HUES64 (cell line): Measurements from ENCODE around the gene B3GAT1.

Experiments
- H3K27ac ChIP-seq: 2 replicates; pipeline ENCODE4 v1.7.0; 2013; ENCODE audit warnings: low read depth, low read length, inconsistent platforms
- H3K27me3 ChIP-seq: 2 replicates; pipeline ENCODE4 v1.6.1; 2013; ENCODE audit warnings: mild to moderate bottlenecking, low read length; ENCODE audit not compliant: insufficient read depth
- H3K36me3 ChIP-seq: 2 replicates; pipeline ENCODE4 v1.6.1; 2013; ENCODE audit warnings: mild to moderate bottlenecking, low read length; ENCODE audit not compliant: insufficient read depth
- H3K4me1 ChIP-seq: 2 replicates; pipeline ENCODE4 v1.6.1; 2013; ENCODE audit warnings: mild to moderate bottlenecking, low read length, moderate library complexity; ENCODE audit not compliant: insufficient read depth
- H3K4me3 ChIP-seq: 2 replicates; pipeline ENCODE4 v1.5.1; 2013; ENCODE audit warnings: mild to moderate bottlenecking, low read length, moderate library complexity
- H3K9ac ChIP-seq: 2 replicates; pipeline ENCODE4 v1.6.1; 2013; ENCODE audit warnings: mild to moderate bottlenecking, low read depth, low read length
- H3K9me3 ChIP-seq: 2 replicates; pipeline ENCODE4 v1.6.1; 2013; ENCODE audit warnings: low read depth, low read length; ENCODE audit not compliant: insufficient read depth
- WGBS: fragments of 150-250, 120-280 bp; methylation state at CpG from one replicate; pipeline ENCODE4 v1.1.7; 2013; ENCODE audit warnings: missing lambda C conversion rate; 5-methylcytosine and 5-hydroxymethylcytosine counted together

B3GAT1 gene

DNA sequence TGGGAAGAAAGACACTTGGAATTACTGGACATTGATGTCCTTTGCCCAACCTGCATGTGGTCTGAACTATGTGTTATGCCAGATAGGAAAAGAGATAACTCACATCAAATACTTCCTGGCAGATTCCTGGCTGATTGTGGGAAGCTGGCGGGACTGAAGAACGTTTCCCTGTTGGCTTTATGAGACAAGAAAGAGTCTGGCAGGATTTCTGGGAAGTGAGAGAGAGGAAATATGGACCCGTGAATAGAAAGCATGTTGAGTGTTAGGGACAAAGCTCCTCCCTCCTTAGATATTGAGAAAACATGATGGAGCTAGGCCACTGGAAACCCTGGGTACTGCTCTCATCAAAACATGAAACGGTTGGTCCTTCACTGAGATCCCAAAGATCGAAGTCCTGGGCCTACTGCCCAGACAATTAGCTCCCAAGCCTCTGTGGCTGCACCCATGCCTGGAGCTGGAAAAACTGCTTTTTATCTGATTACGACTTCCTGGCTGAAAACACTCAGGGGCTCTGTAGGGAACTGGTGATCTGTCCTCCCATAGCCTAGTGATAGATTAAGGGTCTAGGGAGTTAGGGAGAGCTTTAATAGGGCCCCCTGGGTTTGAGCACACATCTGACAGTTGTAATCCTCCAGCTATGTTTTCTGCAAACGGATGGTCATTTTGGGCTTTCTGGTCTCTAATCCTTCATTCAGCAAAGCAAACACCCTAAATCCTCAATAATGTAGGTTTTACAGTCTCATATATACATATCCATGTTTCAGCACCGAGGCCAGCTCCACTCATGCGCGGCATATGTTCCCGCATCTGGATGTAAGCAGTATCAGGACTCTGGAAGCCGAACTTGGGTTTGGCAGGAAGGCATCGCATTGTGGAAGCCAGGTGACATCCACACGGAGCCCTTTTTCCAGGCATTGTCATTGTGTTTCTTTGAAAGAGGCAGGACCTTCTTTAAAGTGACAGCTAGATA, 6.1 kb upstream of the B3GAT1 start:
- H3K9ac ChIP-seq, result no peak overlapping the region
- peaks cover 15% of the 10 kb centered on the region for H3K27me3 ChIP-seq
- no peaks in the 10 kb centered on the region for H3K9me3 ChIP-seq
- H3K4me1 ChIP-seq, result peaks cover 22% of the 10 kb centered on the region
- 81% methylated on average over 14 of the region's 14 CpGs for WGBS
- no peaks in the 10 kb centered on the region for H3K36me3 ChIP-seq
- no peak overlapping the region for H3K4me3 ChIP-seq
- no peak overlapping the region for H3K27ac ChIP-seq

- Histone ChIP-seq H3K27ac (no peak overlapping the region), H3K9me3 (no peaks in the 10 kb centered on the region), H3K27me3 (peaks cover 20% of the 10 kb centered on the region), H3K36me3 (no peaks in the 10 kb centered on the region), H3K4me3 (no peak overlapping the region), H3K9ac (no peak overlapping the region), H3K4me1 (peaks cover 22% of the 10 kb centered on the region)
- 91% methylated on average over 10 of the region's 10 CpGs for WGBS
Observed at GRCh38 chr11:134416726-134417125, 4.7 kb upstream of the B3GAT1 start.

DNA sequence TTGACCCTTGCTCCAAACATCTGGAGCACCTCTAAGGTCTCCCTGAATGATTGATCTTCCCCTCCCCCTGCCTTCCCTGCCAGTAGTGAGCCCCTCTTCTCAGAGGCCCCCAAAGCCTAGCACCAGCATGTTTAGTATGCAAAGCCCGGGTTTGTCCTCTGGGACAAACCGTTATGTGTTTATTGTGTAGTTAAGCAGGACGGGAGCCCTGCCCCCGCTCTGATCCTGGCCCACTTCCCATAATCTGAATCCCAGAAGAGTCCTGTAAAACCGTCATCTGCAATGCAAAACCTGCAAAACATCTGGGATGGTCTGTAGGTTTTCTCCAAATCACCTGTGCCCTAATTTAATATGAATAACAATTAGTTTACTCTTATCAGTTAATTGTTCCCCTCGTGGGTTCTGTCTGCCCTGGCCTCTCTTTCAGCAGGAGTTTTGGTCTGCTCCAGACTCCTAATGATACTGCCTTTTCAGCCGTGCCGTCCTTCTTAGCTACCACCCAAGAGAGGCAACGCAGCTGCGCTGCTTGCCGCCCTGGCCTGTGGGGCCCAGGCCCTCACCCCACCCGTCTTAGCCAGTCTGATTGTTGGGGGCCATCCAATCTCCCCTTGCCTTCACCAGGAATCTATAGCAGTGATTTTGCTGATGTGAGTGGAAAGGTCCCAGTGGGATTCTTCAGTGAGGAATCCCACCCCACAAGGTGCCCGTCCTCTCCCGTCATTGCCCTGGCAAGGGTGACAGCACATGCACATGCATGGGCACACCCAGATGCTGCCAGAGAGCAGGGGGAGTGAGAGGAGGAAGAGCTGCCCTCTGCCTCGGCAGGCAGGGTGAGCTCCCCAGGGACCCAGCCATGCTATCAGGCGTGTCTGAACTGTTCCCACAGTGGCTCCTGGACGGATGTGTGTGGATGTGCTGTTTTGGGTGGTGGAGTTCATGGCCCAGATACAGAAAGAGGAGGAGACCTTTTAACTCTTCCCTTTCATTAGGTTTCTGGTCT, 3.0 kb upstream of the B3GAT1 start:
- Histone ChIP-seq H3K9me3 (no peaks in the 10 kb centered on the region), H3K4me1 (peaks cover 22% of the 10 kb centered on the region), H3K9ac (no peak overlapping the region), H3K27me3 (peaks cover 32% of the 10 kb centered on the region), H3K36me3 (no peaks in the 10 kb centered on the region), H3K27ac (no peak overlapping the region), H3K4me3 (no peak overlapping the region)
- 41% methylated on average over 17 of the region's 17 CpGs for WGBS

- peaks cover 32% of the 10 kb centered on the region for H3K27me3 ChIP-seq
- H3K4me3 ChIP-seq, result peak overlapping the region; percentile 64
- no peak overlapping the region for H3K9ac ChIP-seq
Observed at GRCh38 chr11:134413826-134414731, 2.0 kb upstream of the B3GAT1 start.

DNA sequence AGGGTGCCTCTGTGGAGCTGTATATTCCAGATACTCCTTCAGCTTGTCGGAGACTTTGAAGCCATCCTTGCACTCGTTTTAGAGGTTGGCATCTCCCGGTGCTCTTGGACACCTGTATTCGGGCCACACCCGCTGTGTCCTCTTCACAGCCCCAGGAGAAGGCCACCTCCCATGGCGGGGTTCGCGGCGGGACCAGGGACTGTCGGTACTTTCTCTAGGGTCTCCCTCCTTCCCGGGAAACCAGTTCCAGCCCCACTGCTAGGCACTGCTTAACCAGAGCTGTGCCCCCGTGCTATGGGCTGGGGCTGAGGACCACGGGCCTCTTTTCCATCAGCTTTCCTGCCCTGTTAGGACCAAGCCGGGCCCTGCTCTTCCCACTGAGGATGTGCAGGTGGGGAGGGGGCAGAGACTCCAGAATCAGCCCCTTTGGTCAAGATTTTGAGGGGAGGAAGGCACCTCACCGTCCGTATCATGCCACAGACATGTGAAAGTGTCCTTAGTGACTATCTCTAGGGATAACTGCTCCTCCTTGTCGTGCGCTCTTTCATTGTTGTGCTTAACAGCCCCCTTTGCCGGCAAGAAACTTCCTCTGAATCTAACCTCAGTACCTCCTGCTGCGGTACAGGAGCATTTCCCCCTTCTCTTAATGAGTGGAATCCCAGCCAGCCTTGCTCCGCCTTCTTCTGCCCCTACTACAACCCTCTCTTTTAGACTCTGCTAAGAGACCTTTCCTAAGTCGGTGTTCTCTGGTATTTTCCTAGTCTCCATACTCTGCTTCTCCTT, 1.2 kb upstream of the B3GAT1 start:
- under 1% methylated on average over 22 of the region's 22 CpGs for WGBS
- H3K36me3 ChIP-seq, result no peaks in the 10 kb centered on the region
- H3K27me3 ChIP-seq, result peaks cover 32% of the 10 kb centered on the region
- peak overlapping the region; percentile 6; the same call in 1 of the 2 replicates for H3K9ac ChIP-seq
- peaks cover 26% of the 10 kb centered on the region for H3K4me1 ChIP-seq
- no peak overlapping the region for H3K27ac ChIP-seq
- peak overlapping the region; percentile 64 for H3K4me3 ChIP-seq
- H3K9me3 ChIP-seq, result no peaks in the 10 kb centered on the region

More at GRCh38 chr11:134413826-134414731, 2.0 kb upstream of the B3GAT1 start:
- 30% methylated on average over 18 of the region's 18 CpGs for WGBS
- Histone ChIP-seq H3K36me3 (no peaks in the 10 kb centered on the region), H3K4me1 (peaks cover 26% of the 10 kb centered on the region), H3K27ac (no peak overlapping the region), H3K9me3 (no peaks in the 10 kb centered on the region)

- no peak overlapping the region for H3K27ac ChIP-seq
- 89% methylated on average over 4 of the region's 5 CpGs for WGBS
- H3K9me3 ChIP-seq, result no peaks in the 10 kb centered on the region
Observed at GRCh38 chr11:134410766-134411165, 1.3 kb downstream of the B3GAT1 start.

GRCh38 chr11:134409552-134410429, 2.3 kb downstream of the B3GAT1 start:
- H3K4me3 ChIP-seq, result 0 out of 2 replicates have a peak overlapping the region, but pooled peaks have one; percentile 66
- peaks cover 32% of the 10 kb centered on the region for H3K27me3 ChIP-seq
- H3K9me3 ChIP-seq, result no peaks in the 10 kb centered on the region
- H3K36me3 ChIP-seq, result no peaks in the 10 kb centered on the region
- WGBS, result 83% methylated on average over 15 of the region's 15 CpGs
- peaks cover 19% of the 10 kb centered on the region for H3K4me1 ChIP-seq
- H3K9ac ChIP-seq, result no peak overlapping the region
- H3K27ac ChIP-seq, result no peak overlapping the region

More at GRCh38 chr11:134410766-134411165, 1.3 kb downstream of the B3GAT1 start:
- H3K4me3 ChIP-seq, result peak overlapping the region; percentile 66
- 0 out of 2 replicates have a peak overlapping the region, but pooled peaks have one; percentile 67 for H3K9ac ChIP-seq
- H3K27me3 ChIP-seq, result peaks cover 32% of the 10 kb centered on the region
- H3K36me3 ChIP-seq, result no peaks in the 10 kb centered on the region
- peaks cover 26% of the 10 kb centered on the region for H3K4me1 ChIP-seq

DNA sequence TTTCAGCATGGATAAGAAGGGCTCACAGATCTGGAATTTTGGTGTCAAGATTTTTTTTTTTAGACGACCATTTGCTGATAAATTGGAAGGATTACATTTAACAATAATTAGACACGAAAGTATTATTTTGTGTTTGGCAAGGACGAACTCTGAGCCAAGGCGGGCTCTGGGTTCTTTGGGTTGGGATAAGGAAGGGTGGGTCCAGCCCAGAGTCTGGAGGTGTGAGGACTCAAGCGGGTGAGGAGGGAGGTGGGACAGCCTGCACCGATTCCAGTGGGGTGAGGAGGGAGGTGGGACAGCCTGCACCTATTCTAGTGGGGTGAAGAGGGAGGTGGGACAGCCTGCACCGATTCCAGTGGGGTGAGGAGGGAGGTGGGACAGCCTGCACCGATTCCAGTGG, 4.1 kb downstream of the B3GAT1 start:
- Histone ChIP-seq H3K9me3 (no peaks in the 10 kb centered on the region), H3K4me1 (peaks cover 4% of the 10 kb centered on the region), H3K27me3 (peaks cover 14% of the 10 kb centered on the region), H3K36me3 (0 out of 2 replicates have a peak, but pooled peaks cover 3% of the 10 kb centered on the region), H3K9ac (no peak overlapping the region), H3K27ac (no peak overlapping the region), H3K4me3 (no peak overlapping the region)
- 86% methylated on average over 8 of the region's 8 CpGs for WGBS

DNA sequence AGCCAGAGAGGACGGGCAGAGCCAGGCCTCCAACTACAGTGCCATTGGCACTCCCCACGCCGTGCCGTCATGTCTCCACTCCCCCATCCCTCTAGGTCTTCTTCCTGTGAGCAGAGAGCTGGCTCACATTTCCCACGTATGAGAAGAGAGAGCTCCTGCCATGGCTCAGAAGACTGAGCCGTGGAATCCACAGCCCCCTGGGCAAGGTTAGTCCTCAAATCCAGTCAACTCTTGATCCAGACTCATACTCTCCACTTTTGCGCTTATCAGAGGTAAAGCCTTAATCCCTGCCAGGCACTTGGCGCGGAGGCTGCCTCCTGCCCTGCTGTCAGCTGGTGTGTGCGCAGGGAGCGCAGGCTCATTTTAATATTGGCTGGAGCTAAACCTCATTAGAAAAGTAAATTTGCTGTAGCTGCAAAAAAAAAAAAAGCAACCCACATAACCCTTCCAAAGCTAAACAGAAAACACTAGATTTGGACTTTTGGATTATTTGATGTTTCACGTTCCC, 4.7 kb downstream of the B3GAT1 start:
- 83% methylated on average over 12 of the region's 12 CpGs for WGBS
- Histone ChIP-seq H3K27ac (no peak overlapping the region), H3K9me3 (no peaks in the 10 kb centered on the region), H3K9ac (no peak overlapping the region), H3K4me3 (no peak overlapping the region), H3K4me1 (peaks cover 4% of the 10 kb centered on the region), H3K36me3 (0 out of 2 replicates have a peak, but pooled peaks cover 3% of the 10 kb centered on the region), H3K27me3 (peaks cover 12% of the 10 kb centered on the region)
